GM23248 (cell line): ENCODE measurements around the gene B4GALT5.

ENCODE experiments used
- EZH2 ChIP-seq: fragments of 200-600 bp; sonication (generic); IDR thresholded peaks from 2 replicates; pipeline ENCODE4 v1.6.1; 2018; ENCODE audit warnings: antibody characterized with exemption, mild to moderate bottlenecking; ENCODE audit not compliant: insufficient read depth, poor library complexity, severe bottlenecking
- EZH2phosphoT487 ChIP-seq: fragments of 200-600 bp; sonication (generic); IDR thresholded peaks from 2 replicates; pipeline ENCODE4 v1.6.1; 2018; ENCODE audit warnings: antibody characterized with exemption, moderate library complexity, mild to moderate bottlenecking, low read depth; ENCODE audit not compliant: insufficient read depth

DNA sequence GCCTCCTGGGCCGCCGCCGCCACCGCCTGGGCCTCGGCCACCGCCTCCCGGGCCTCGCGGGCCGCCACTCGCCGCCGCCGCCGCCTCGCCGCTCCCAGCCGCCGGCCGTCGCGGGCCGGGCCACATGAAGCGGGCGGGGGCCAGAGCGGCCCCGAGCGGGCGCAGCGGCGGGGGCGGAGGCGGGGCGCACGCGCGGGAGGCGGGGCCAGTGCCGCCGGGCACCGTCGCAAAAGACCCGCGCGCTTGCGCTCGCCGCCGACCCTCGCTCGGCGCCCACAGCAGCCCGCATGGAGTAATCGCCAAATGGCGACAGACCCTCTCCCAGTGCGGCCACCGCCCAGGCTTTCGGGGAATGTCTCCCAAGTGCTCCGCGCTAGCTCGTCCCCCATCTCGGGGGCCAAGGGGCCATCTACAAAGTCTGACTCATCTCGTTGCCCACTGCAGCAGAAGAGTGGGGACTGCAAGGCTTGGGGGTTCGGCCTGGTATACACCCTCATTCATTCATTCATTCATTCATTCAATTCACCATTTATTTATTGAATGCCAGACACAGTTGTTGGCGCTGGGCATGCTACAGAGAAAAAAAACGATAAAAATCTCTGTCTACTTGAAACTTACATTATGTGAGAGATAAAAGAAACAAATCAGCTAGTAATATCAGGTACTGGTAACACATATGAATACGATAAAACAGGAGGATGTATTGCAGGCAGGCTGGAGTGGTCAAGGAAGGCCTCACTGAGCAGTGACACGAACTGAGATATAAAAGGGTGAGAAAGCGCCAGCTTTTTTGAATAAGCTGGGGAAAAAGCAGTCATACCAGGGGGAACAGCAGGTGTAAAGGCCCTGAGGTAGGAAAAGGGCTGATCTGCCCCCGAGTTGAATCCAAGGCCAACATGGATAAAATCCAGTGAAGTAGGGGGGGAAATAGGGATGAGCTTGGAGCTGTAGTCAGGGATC is at the start of gene B4GALT5:
- no peak for TF ChIP-seq EZH2
- TF ChIP-seq EZH2phosphoT487, result no peak
